A549 (cell line): ENCODE data around the gene ZWILCH. TPM values are rescaled to one million over a fixed set of nuclear protein-coding genes. Genes with fewer than 3 reads are reported as not detected.
A peak's percentile ranks its signal among the peaks of the same experiment; 100 is the strongest.
"Not testable (repeated sequence)": the region's sequence is repeated elsewhere in the genome, so short reads cannot be mapped to it uniquely, and the experiment has no call there.

ENCODE experiments used
- ATAC-seq, 2 experiments: fragments of 200-7000 bp in 1 of 2; fragments of >200 bp in 1 of 2; cut with Nextera tagmentation in 1 of 2; cut with Tn5 transposase in 1 of 2; 3 replicates each; pipeline versions ENCODE4 v1.8.0 to v1.9.1; 2018 to 2020; ENCODE audit warnings: mild to moderate bottlenecking in 1 of 2, moderate library complexity in 1 of 2
- CTCF ChIA-PET: fragments of 300-600 bp; sonication (Branson Sonifier 250); formaldehyde crosslinking; extraction: SDS; loops from one replicate; lab custom pipeline; 2021; ENCODE audit warnings: antibody characterized with exemption, inconsistent platforms; lab: Yijun Ruan, JAX
- POLR2A ChIA-PET: fragments of 350-600 bp; formaldehyde crosslinking; extraction: SDS; loops from one replicate; lab custom pipeline; 2021; ENCODE audit warnings: antibody characterized with exemption, inconsistent platforms; lab: Yijun Ruan, JAX
- DNase-seq, 2 experiments: peaks; one replicate each; pipeline versions ENCODE4 v3.0.0 to v3.0.0-alpha.2; 2011 to 2016; ENCODE audit warnings: low read depth in 1 of 2, low spot score in 1 of 2
- FAIRE-seq: peaks from 2 replicates; lab custom pipeline; 2011; peaks lifted over from hg19 to GRCh38; lab: Jason Lieb, UNC
- H3K27ac ChIP-seq, 2 experiments: fragments of >200 bp; sonication (Bioruptor Twin); formaldehyde crosslinking; 3 replicates each; pipeline ENCODE4 v1.5.1; 2016 to 2017
- H3K4me1 ChIP-seq: fragments of >200 bp; sonication (Bioruptor Twin); formaldehyde crosslinking; 3 replicates; pipeline ENCODE4 v1.6.1; 2016
- H3K4me2 ChIP-seq: fragments of >200 bp; sonication (Bioruptor Twin); formaldehyde crosslinking; 3 replicates; pipeline ENCODE4 v1.6.1; 2016
- H3K4me3 ChIP-seq: fragments of >200 bp; sonication (Bioruptor Twin); formaldehyde crosslinking; 3 replicates; pipeline ENCODE4 v1.5.1; 2016
- H3K9me3 ChIP-seq: fragments of >200 bp; sonication (Bioruptor Twin); formaldehyde crosslinking; 3 replicates; pipeline ENCODE4 v1.6.1; 2016
- BCL3 ChIP-seq: fragments of >200 bp; sonication (Bioruptor Twin); formaldehyde crosslinking; IDR thresholded peaks from 3 replicates; pipeline ENCODE4 v1.6.1; 2016
- CBX8 ChIP-seq: fragments of 200-600 bp; sonication (generic); IDR thresholded peaks from 2 replicates; pipeline ENCODE4 v1.6.1; 2016
- CEBPB ChIP-seq, 2 experiments: fragments of >200 bp in 1 of 2; sonication (Bioruptor Twin) in 1 of 2; formaldehyde crosslinking in 1 of 2; IDR thresholded peaks; 2 replicates each; pipeline ENCODE4 v1.6.1; 2012 to 2016
- CHD2 ChIP-seq: fragments of 150-350 bp; IDR thresholded peaks from 2 replicates; pipeline ENCODE4 v1.6.1; 2014; ENCODE audit warnings: low read length; ENCODE audit not compliant: partially characterized antibody
- EP300 ChIP-seq, 2 experiments: fragments of >200 bp; sonication (Bioruptor Twin); formaldehyde crosslinking; IDR thresholded peaks; 2 replicates in 1 of 2; 3 replicates in 1 of 2; pipeline ENCODE4 v1.6.1; 2016 to 2017
- FOSL2 ChIP-seq, 2 experiments: fragments of 450-650 bp in 1 of 2; fragments of >200 bp in 1 of 2; sonication (Bioruptor Twin) in 1 of 2; formaldehyde crosslinking; IDR thresholded peaks; 2 replicates each; pipeline versions ENCODE4 v1.5.0 to v1.6.1; 2016 to 2020; ENCODE audit warnings: mild to moderate bottlenecking in 1 of 2, moderate library complexity in 1 of 2
- GATA3 ChIP-seq: IDR thresholded peaks from 2 replicates; pipeline ENCODE4 v1.6.1; 2012; ENCODE audit warnings: borderline replicate concordance
- HES2 ChIP-seq: fragments of >200 bp; sonication (Bioruptor Twin); formaldehyde crosslinking; IDR thresholded peaks from 2 replicates; pipeline ENCODE4 v1.6.1; 2016
- HMGXB4 ChIP-seq: fragments of 250-450 bp; sonication (Bioruptor Pico); IDR thresholded peaks from 2 replicates; pipeline ENCODE4 v1.5.0; 2021; ENCODE audit warnings: mild to moderate bottlenecking, moderate library complexity, borderline replicate concordance
- HOXA7 ChIP-seq: fragments of 250-450 bp; sonication (Bioruptor Pico); IDR thresholded peaks from 2 replicates; pipeline ENCODE4 v1.5.0; 2020; ENCODE audit warnings: mild to moderate bottlenecking, moderate library complexity
- HOXB13 ChIP-seq: fragments of 250-450 bp; sonication (Bioruptor Pico); IDR thresholded peaks from 2 replicates; pipeline ENCODE4 v1.5.0; 2020; ENCODE audit warnings: low read depth, mild to moderate bottlenecking, moderate library complexity
- JUNB ChIP-seq: fragments of >200 bp; sonication (Bioruptor Twin); formaldehyde crosslinking; IDR thresholded peaks from 2 replicates; pipeline ENCODE4 v1.6.1; 2016
- KDM5A ChIP-seq: fragments of 200-600 bp; sonication (generic); IDR thresholded peaks from 2 replicates; pipeline ENCODE4 v1.6.1; 2016; ENCODE audit warnings: antibody characterized with exemption, mild to moderate bottlenecking
- MAX ChIP-seq: IDR thresholded peaks from 2 replicates; pipeline ENCODE4 v1.6.1; 2012
- MAZ ChIP-seq: fragments of 150-350 bp; IDR thresholded peaks from 2 replicates; pipeline ENCODE4 v1.6.1; 2014; ENCODE audit warnings: antibody characterized with exemption, low read depth, low read length, borderline replicate concordance
- PBX3 ChIP-seq: IDR thresholded peaks from 2 replicates; pipeline ENCODE4 v1.6.1; 2012
- POLR2AphosphoS2 ChIP-seq: conservative IDR thresholded peaks from 2 replicates; pipeline ENCODE4 v1.6.1; 2012; ENCODE audit warnings: low read length, improper control_type of control experiment, inconsistent platforms
- RAD21 ChIP-seq, 2 experiments: fragments of >200 bp in 1 of 2; sonication (Bioruptor Twin) in 1 of 2; formaldehyde crosslinking in 1 of 2; IDR thresholded peaks in 1 of 2; conservative IDR thresholded peaks in 1 of 2; 2 replicates in 1 of 2; 3 replicates in 1 of 2; pipeline ENCODE4 v1.6.1; 2012 to 2018; ENCODE audit warnings: inconsistent platforms in 1 of 2
- RCOR1 ChIP-seq: fragments of 150-350 bp; IDR thresholded peaks from 2 replicates; pipeline ENCODE4 v1.6.1; 2014; ENCODE audit warnings: antibody characterized with exemption, low read length, low read depth
- REST ChIP-seq: fragments of 200-600 bp; sonication (generic); IDR thresholded peaks from 2 replicates; pipeline ENCODE4 v1.6.1; 2016; ENCODE audit warnings: antibody characterized with exemption, mild to moderate bottlenecking, moderate library complexity
- SMC3 ChIP-seq: fragments of >200 bp; sonication (Bioruptor Twin); formaldehyde crosslinking; IDR thresholded peaks from 3 replicates; pipeline ENCODE4 v1.6.1; 2018; ENCODE audit warnings: inconsistent platforms
- WGBS: methylation state at CpG from one replicate; pipeline ENCODE4 v1.1.6; 2017; ENCODE audit errors: missing lambda C conversion rate; 5-methylcytosine and 5-hydroxymethylcytosine counted together
- polyA plus RNA-seq, 4 experiments: library from polyadenylated mRNA; depleted of rRNA in 3 of 4; stranded (reverse); fragments of >200 nt; fragmentation: RNase III in 1 of 4; extraction: RNeasy Plus Mini Kit Qiagen cat#74134 plus additional on column Dnase treatment in 1 of 4; gene quantifications; 2 replicates in 3 of 4; 3 replicates in 1 of 4; pipeline ENCODE4 v1.2.3, GENCODE V29; 2011 to 2017

ZWILCH gene
- polyA plus RNA-seq, 2 of the 4 experiments (the other 2 are of a cell fraction) = 49.4 to 70.9 TPM

GRCh38 chr15:66502491-66502890, 2.6 kb upstream of the ZWILCH start:
- FAIRE-seq (no peak), ATAC-seq (no peak), DNase-seq (no peak)
- peak; percentile 16; the same call in 1 of the 2 replicates for TF ChIP-seq HOXA7 (CRISPR knock-in tag)
- TF ChIP-seq RCOR1 = no peak
- Histone ChIP-seq H3K4me1 (peaks cover 66% of the 10 kb centered on the region), H3K4me3 (peak overlapping the region; percentile 70), H3K9me3 (no peaks in the 10 kb centered on the region), H3K4me2 (peak overlapping the region; percentile 94), H3K27ac (peak overlapping the region; percentile 91 to 94; a peak in 4 of 6 replicates)
- ChIA-PET POLR2A (no interaction called here), CTCF (interaction anchor here (1.1 kb wide), 1 partner anchor 11 kb away, joined by 3 read pairs; no protein-coding TSS in a partner anchor)
- WGBS = 39% methylated on average over 10 of the region's 10 CpGs

- not testable (repeated sequence) for FAIRE-seq, DNase-seq, ATAC-seq, H3K9me3 ChIP-seq
- peak overlapping the region; percentile 91 to 94 for H3K27ac ChIP-seq
- H3K4me1 ChIP-seq = peaks cover 64% of the 10 kb centered on the region
- ChIA-PET CTCF (interaction anchor here (0.9 to 1.2 kb wide), 3 partner anchors 12 to 77 kb away, joined by 3 read pairs; no protein-coding TSS in a partner anchor), POLR2A (interaction anchor here (0.7 to 0.8 kb wide), 2 partner anchors 8 to 13 kb away, joined by 3 read pairs; no protein-coding TSS in a partner anchor)
- peak overlapping the region; percentile 70 for H3K4me3 ChIP-seq
- TF ChIP-seq BCL3 = 0 out of 3 replicates have a peak, but pooled peaks have one; percentile 43
- WGBS = 8% methylated on average over 13 of the region's 13 CpGs
- H3K4me2 ChIP-seq = peak overlapping the region; percentile 94
These were observed 2.0 kb upstream of the ZWILCH start for GRCh38 chr15:66503041-66503648.

GRCh38 chr15:66503780-66504562, 1.2 kb upstream of the ZWILCH start:
- CTCF ChIA-PET = interaction anchor here (0.7 to 1.3 kb wide), 4 partner anchors 14 to 310 kb away, joined by 3 to 4 read pairs (median 3); no protein-coding TSS in a partner anchor
- H3K27ac ChIP-seq = peak overlapping the region; percentile 91 to 94
- 2% methylated on average over 12 of the region's 12 CpGs for WGBS
- H3K4me1 ChIP-seq = peaks cover 55% of the 10 kb centered on the region
- ATAC-seq = no peak
- DNase-seq = no peak
- peak overlapping the region; percentile 70 for H3K4me3 ChIP-seq
- FAIRE-seq = no peak
- no peaks in the 10 kb centered on the region for H3K9me3 ChIP-seq
- POLR2A ChIA-PET = interaction anchor here (0.8 kb wide), 1 partner anchor 14 kb away, joined by 3 read pairs; no protein-coding TSS in a partner anchor
- peak overlapping the region; percentile 94 for H3K4me2 ChIP-seq
- TF ChIP-seq HES2 = no peak
- no peak for TF ChIP-seq REST
- TF ChIP-seq CBX8 = no peak
- no peak for TF ChIP-seq MAZ
- TF ChIP-seq HOXB13 = no peak
- TF ChIP-seq RAD21 (conservative IDR thresholded peaks at IDR 0.05 in 1 of 2, IDR thresholded peaks at IDR 0.05 in 1 of 2) = no peak
- TF ChIP-seq KDM5A = no peak
- TF ChIP-seq CEBPB (IDR thresholded peaks at IDR 0.05) = no peak
- TF ChIP-seq FOSL2 (IDR thresholded peaks at IDR 0.05) = no peak
- TF ChIP-seq FOSL2 (CRISPR knock-in tag; IDR thresholded peaks at IDR 0.05) = no peak
- no peak for TF ChIP-seq GATA3
- TF ChIP-seq MAX = peak; percentile 30; the same call in 1 of the 2 replicates
- TF ChIP-seq PBX3 = no peak
- peak; percentile 76; the same call in 1 of the 2 replicates for TF ChIP-seq HMGXB4
- TF ChIP-seq POLR2AphosphoS2 = no peak
- TF ChIP-seq EP300 (IDR thresholded peaks at IDR 0.05) = no peak
- no peak for TF ChIP-seq SMC3
- TF ChIP-seq JUNB = no peak
- TF ChIP-seq CHD2 = no peak
